GM23338 (cell line): ENCODE measurements around the gene TARBP2.

Experiments
- EZH2 ChIP-seq: fragments of 200-600 bp; sonication (generic); IDR thresholded peaks from one replicate; pipeline ENCODE4 v1.8.0; 2017; ENCODE audit warnings: antibody characterized with exemption, mild to moderate bottlenecking, low read depth; ENCODE audit not compliant: unreplicated experiment
- EZH2phosphoT487 ChIP-seq: fragments of 200-600 bp; sonication (generic); IDR thresholded peaks from one replicate; pipeline ENCODE4 v1.8.1; 2018; ENCODE audit warnings: antibody characterized with exemption; ENCODE audit not compliant: unreplicated experiment
- POLR2AphosphoS5 ChIP-seq: IDR thresholded peaks from 2 replicates; pipeline ENCODE4 v1.6.1; 2016; ENCODE audit warnings: antibody characterized with exemption, low read depth
- ZNF331 ChIP-seq: fragments of 250-450 bp; sonication (Bioruptor Pico); IDR thresholded peaks from 2 replicates; pipeline ENCODE4 v1.5.0; 2020; ENCODE audit warnings: low read depth, mild to moderate bottlenecking, moderate library complexity
- TF ChIP-seq, protein P1 (sequence below), 2 experiments: fragments of 200-600 bp in 1 of 2; sonication (generic) in 1 of 2; conservative IDR thresholded peaks; 2 replicates each; pipeline versions ENCODE4 v1.5.1 to v1.6.1; 2016 to 2017; ENCODE audit warnings: antibody characterized with exemption in 2 of 2, low read depth in 2 of 2, mild to moderate bottlenecking in 2 of 2, moderate library complexity in 1 of 2

DNA sequence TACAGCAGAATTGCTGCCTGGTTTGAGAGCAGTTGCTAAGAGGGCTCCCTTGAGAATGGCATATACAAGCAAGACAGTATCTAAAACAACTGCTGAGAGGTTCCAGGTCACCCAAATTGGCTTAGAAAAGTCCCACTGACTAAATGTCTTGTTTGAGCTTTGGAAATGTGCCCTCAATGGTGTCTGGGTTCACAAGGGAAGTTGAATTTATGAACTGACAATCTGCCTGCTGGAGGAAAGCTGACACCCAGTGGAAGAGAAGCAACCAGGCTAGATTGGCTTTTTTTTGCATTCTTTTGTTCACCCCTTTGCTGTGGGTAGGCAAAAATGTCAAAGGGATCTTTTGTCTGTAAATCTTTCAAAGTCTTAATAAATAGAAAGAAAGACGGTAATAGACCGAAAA, 50.8 kb downstream of the TARBP2 start:
- no peak for TF ChIP-seq POLR2AphosphoS5
- TF ChIP-seq EZH2, result no peak
- TF ChIP-seq, protein P1, sequence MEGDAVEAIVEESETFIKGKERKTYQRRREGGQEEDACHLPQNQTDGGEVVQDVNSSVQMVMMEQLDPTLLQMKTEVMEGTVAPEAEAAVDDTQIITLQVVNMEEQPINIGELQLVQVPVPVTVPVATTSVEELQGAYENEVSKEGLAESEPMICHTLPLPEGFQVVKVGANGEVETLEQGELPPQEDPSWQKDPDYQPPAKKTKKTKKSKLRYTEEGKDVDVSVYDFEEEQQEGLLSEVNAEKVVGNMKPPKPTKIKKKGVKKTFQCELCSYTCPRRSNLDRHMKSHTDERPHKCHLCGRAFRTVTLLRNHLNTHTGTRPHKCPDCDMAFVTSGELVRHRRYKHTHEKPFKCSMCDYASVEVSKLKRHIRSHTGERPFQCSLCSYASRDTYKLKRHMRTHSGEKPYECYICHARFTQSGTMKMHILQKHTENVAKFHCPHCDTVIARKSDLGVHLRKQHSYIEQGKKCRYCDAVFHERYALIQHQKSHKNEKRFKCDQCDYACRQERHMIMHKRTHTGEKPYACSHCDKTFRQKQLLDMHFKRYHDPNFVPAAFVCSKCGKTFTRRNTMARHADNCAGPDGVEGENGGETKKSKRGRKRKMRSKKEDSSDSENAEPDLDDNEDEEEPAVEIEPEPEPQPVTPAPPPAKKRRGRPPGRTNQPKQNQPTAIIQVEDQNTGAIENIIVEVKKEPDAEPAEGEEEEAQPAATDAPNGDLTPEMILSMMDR (conservative IDR thresholded peaks at IDR 0.05; ENCODE audit: low read depth in 2 of 2), result no peak
- TF ChIP-seq EZH2phosphoT487, result no peak
- no peak for TF ChIP-seq ZNF331 (CRISPR knock-in tag)
